Endothelial cell of umbilical vein (primary cell): Measurements from ENCODE around the gene ZNF609. TPM values are rescaled to one million over a fixed set of nuclear protein-coding genes. Genes with fewer than 3 reads are reported as not detected.

Experiments used
- BruUV-seq: library from RNA; stranded (reverse); fragments of 400-500 nt; replicated peaks from 2 replicates; lab custom pipeline; 2021; lab: Mats Ljungman, UMichigan
- CTCF ChIA-PET: fragments of 300-600, 350-600 bp; sonication (Branson Sonifier 250); formaldehyde crosslinking; loops from one replicate; lab custom pipeline; 2021; ENCODE audit warnings: antibody characterized with exemption, inconsistent platforms; lab: Charles Lee
- POLR2A ChIA-PET: fragments of 300-600, 350-600 bp; sonication (Branson Sonifier 250); formaldehyde crosslinking; loops from one replicate; lab custom pipeline; 2021; ENCODE audit warnings: antibody characterized with exemption, inconsistent platforms; lab: Charles Lee
- DNase-seq: peaks from one replicate; pipeline ENCODE4 v3.0.0-alpha.2; 2011; ENCODE audit warnings: low read depth, low spot score
- FAIRE-seq: peaks from 2 replicates; lab custom pipeline; 2011; peaks lifted over from hg19 to GRCh38; lab: Jason Lieb, UNC
- H2AFZ ChIP-seq: 2 replicates; pipeline ENCODE4 v1.6.0; 2012; ENCODE audit warnings: low read depth, low read length, control low read depth, inconsistent platforms
- H3K27ac ChIP-seq: 2 replicates; pipeline ENCODE4 v1.5.1; 2011; ENCODE audit warnings: low read depth, mild to moderate bottlenecking, control low read depth, low read length, moderate library complexity; ENCODE audit not compliant: insufficient read depth
- H3K27me3 ChIP-seq, 2 experiments: 2 replicates each; pipeline versions ENCODE4 v1.6.0 to v1.6.1; 2011; ENCODE audit warnings: low read length in 2 of 2, mixed read lengths in 1 of 2; ENCODE audit not compliant: control insufficient read depth in 2 of 2, insufficient read depth in 2 of 2
- H3K36me3 ChIP-seq, 2 experiments: 2 replicates in 1 of 2; 3 replicates in 1 of 2; pipeline ENCODE4 v1.5.1; 2011; ENCODE audit warnings: low read length in 2 of 2, mild to moderate bottlenecking in 1 of 2, moderate library complexity in 1 of 2; ENCODE audit not compliant: control insufficient read depth in 2 of 2, insufficient read depth in 2 of 2; ENCODE audit errors: extremely low read depth in 1 of 2
- H3K4me1 ChIP-seq: 3 replicates; pipeline ENCODE4 v1.5.1; 2011; ENCODE audit warnings: mild to moderate bottlenecking, low read length; ENCODE audit not compliant: control insufficient read depth, insufficient read depth; ENCODE audit errors: extremely low read depth
- H3K4me2 ChIP-seq: 2 replicates; pipeline ENCODE4 v1.6.1; 2011; ENCODE audit warnings: low read length, control low read depth, mixed read lengths; ENCODE audit not compliant: insufficient read depth
- H3K4me3 ChIP-seq, 3 experiments: fragments of 200-600 bp in 1 of 3; sonication (generic), shearing (Covaris generic) in 1 of 3; replicated peaks in 1 of 3; 2 replicates each; pipeline ENCODE4 v1.5.1; 2011 to 2016; ENCODE audit warnings: control low read depth in 3 of 3, low read length in 3 of 3, mild to moderate bottlenecking in 2 of 3, inconsistent platforms in 1 of 3, low read depth in 1 of 3, moderate library complexity in 1 of 3; ENCODE audit not compliant: insufficient read depth in 1 of 3
- H3K79me2 ChIP-seq: 2 replicates; pipeline ENCODE4 v1.6.0; 2012; ENCODE audit warnings: low read length, inconsistent platforms; ENCODE audit not compliant: control insufficient read depth, insufficient read depth
- H3K9ac ChIP-seq: replicated peaks from 2 replicates; pipeline ENCODE3; 2011; ENCODE audit warnings: low read length, control low read depth; ENCODE audit not compliant: insufficient read depth; ENCODE audit errors: extremely low read depth
- H3K9me1 ChIP-seq: replicated peaks from 3 replicates; pipeline ENCODE4 v1.6.0; 2011; ENCODE audit warnings: mild to moderate bottlenecking, low read length; ENCODE audit not compliant: control insufficient read depth, insufficient read depth; ENCODE audit errors: extremely low read depth
- H3K9me3 ChIP-seq: replicated peaks from 2 replicates; pipeline ENCODE4 v1.5.1; 2012; ENCODE audit warnings: low read length, inconsistent platforms; ENCODE audit not compliant: control insufficient read depth, insufficient read depth
- H4K20me1 ChIP-seq: replicated peaks from 2 replicates; pipeline ENCODE3; 2011; ENCODE audit warnings: mild to moderate bottlenecking, low read length; ENCODE audit not compliant: control insufficient read depth, insufficient read depth; ENCODE audit errors: extremely low read depth
- EZH2 ChIP-seq: IDR thresholded peaks from 2 replicates; pipeline ENCODE4 v1.6.1; 2012; ENCODE audit warnings: borderline replicate concordance, low read depth, mild to moderate bottlenecking, moderate library complexity, low read length, inconsistent platforms; ENCODE audit not compliant: severe bottlenecking
- FOS ChIP-seq: IDR thresholded peaks from 2 replicates; pipeline ENCODE4 v1.6.1; 2011; ENCODE audit warnings: mild to moderate bottlenecking, low read length, moderate library complexity, borderline replicate concordance; ENCODE audit not compliant: insufficient read depth
- GATA2 ChIP-seq: IDR thresholded peaks from 2 replicates; pipeline ENCODE4 v1.7.0; 2011; ENCODE audit warnings: low read depth, mild to moderate bottlenecking, moderate library complexity, mixed read lengths, low read length; ENCODE audit not compliant: insufficient read length, insufficient read depth
- JUN ChIP-seq: IDR thresholded peaks from 2 replicates; pipeline ENCODE4 v1.6.1; 2011; ENCODE audit warnings: borderline replicate concordance, low read depth; ENCODE audit not compliant: insufficient read length, insufficient read depth
- MYC ChIP-seq: IDR thresholded peaks from one replicate; pipeline ENCODE4 v1.6.1; 2011; ENCODE audit warnings: mild to moderate bottlenecking, low read depth, low read length
- POLR2A ChIP-seq: IDR thresholded peaks from 2 replicates; pipeline ENCODE4 v1.6.1; 2012; ENCODE audit warnings: low read depth, mild to moderate bottlenecking, control low read depth, low read length
- POLR2AphosphoS5 ChIP-seq: IDR thresholded peaks from 2 replicates; pipeline ENCODE4 v1.6.1; 2012; ENCODE audit warnings: low read depth, mild to moderate bottlenecking, control low read depth, low read length, moderate library complexity; ENCODE audit not compliant: insufficient read depth
- dilution Hi-C: fragments of 300-500 bp; cut with MboI; formaldehyde crosslinking; loops from one replicate; pipeline ENCODE4 v1.15.0; 2019; ENCODE audit warnings: low sequenced_read_pairs; ENCODE audit not compliant: extremely low pct_ligation_motif_present
- intact Hi-C: fragments of 100-400 bp; cut with micrococcal nuclease; formaldehyde crosslinking; loops from one replicate; pipeline ENCODE4 v1.10.0; 2022
- polyA plus RNA-seq, 4 experiments: library from polyadenylated mRNA; depleted of rRNA in 3 of 4; stranded (reverse) in 3 of 4; unstranded in 1 of 4; fragments of >200 nt; gene quantifications; 2 replicates each; pipeline versions ENCODE4 v1.2.1 to v1.2.3, GENCODE V29; 2011 to 2012; ENCODE audit warnings: missing spikeins in 1 of 4
- total RNA-seq: library from RNA; stranded (reverse); gene quantifications from 2 replicates; pipeline ENCODE4 v1.2.3, GENCODE V29; 2021
- TF ChIP-seq, protein P1 (sequence below), 2 donors: IDR thresholded peaks; 1 replicate in 1 of 2; 2 replicates in 1 of 2; pipeline ENCODE4 v1.5.1; 2011; ENCODE audit warnings: low read length in 2 of 2, mild to moderate bottlenecking in 2 of 2, moderate library complexity in 2 of 2, control low read depth in 1 of 2, inconsistent platforms in 1 of 2, low read depth in 1 of 2; ENCODE audit not compliant: insufficient read depth in 1 of 2; ENCODE audit errors: extremely low read depth in 1 of 2
- TF ChIP-seq, protein P2 (sequence below): IDR thresholded peaks from 2 replicates; pipeline ENCODE4 v1.6.1; 2011; ENCODE audit not compliant: insufficient read depth, insufficient read length

Gene ZNF609
- total and polyA plus RNA-seq, 2 donors (not counting 3 experiments of a cell fraction or from before 2014, with no cell fraction given): 18.2 to 49.6 TPM

DNA sequence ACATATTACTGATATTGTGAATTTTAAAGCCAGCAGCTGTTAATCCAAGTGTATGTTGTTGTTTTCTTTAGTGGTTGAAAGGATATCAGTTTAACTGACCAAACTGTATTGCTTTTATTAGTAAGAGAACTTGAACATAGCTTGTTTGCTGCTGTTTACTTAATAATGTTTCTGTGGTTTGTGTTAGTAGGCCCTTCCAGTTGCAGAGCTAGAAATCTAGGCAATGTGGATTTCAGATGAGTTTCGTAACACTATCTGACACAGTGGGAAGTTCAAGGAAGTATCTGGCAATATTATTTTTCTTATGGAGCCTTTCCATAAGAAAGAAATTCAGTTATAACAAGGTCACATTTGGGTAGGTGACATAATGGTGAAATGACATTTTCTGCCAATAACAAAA is 18.5 kb downstream of the ZNF609 start:
- Histone ChIP-seq H4K20me1 (peaks cover 3% of the 10 kb centered on the region), H3K4me2 (no peak overlapping the region), H3K4me3 (no peak overlapping the region), H2AFZ (no peak overlapping the region), H3K27me3 (no peaks in the 10 kb centered on the region), H3K9me3 (no peaks in the 10 kb centered on the region), H3K27ac (no peak overlapping the region), H3K9me1 (no peaks in the 10 kb centered on the region), H3K36me3 (peaks cover 0 to 3% of the 10 kb centered on the region in 2 experiments), H3K4me1 (no peaks in the 10 kb centered on the region), H3K9ac (no peak overlapping the region), H3K79me2 (peaks cover 45% of the 10 kb centered on the region)
- dilution Hi-C loops (no loop called here), intact Hi-C loops (no loop called here)
- no peak for TF ChIP-seq MYC
- TF ChIP-seq JUN: no peak
- TF ChIP-seq, protein P1, sequence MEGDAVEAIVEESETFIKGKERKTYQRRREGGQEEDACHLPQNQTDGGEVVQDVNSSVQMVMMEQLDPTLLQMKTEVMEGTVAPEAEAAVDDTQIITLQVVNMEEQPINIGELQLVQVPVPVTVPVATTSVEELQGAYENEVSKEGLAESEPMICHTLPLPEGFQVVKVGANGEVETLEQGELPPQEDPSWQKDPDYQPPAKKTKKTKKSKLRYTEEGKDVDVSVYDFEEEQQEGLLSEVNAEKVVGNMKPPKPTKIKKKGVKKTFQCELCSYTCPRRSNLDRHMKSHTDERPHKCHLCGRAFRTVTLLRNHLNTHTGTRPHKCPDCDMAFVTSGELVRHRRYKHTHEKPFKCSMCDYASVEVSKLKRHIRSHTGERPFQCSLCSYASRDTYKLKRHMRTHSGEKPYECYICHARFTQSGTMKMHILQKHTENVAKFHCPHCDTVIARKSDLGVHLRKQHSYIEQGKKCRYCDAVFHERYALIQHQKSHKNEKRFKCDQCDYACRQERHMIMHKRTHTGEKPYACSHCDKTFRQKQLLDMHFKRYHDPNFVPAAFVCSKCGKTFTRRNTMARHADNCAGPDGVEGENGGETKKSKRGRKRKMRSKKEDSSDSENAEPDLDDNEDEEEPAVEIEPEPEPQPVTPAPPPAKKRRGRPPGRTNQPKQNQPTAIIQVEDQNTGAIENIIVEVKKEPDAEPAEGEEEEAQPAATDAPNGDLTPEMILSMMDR (IDR thresholded peaks at IDR 0.05; ENCODE audit: extremely low read depth in 1 of 2, insufficient read depth in 1 of 2, low read depth in 1 of 2, low read length in 2 of 2): no peak
- TF ChIP-seq POLR2A: no peak
- TF ChIP-seq, protein P2, sequence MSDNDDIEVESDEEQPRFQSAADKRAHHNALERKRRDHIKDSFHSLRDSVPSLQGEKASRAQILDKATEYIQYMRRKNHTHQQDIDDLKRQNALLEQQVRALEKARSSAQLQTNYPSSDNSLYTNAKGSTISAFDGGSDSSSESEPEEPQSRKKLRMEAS: no peak
- no peak for TF ChIP-seq EZH2
- no peak for TF ChIP-seq GATA2
- TF ChIP-seq FOS: no peak
- no peak for TF ChIP-seq POLR2AphosphoS5
- BruUV-seq: no TSS peak
- ChIA-PET POLR2A (no interaction called here), CTCF (no interaction called here)
- DNase-seq: no peak
- FAIRE-seq: no peak
